HK-2 (cell line): ENCODE results near the gene ZMIZ1.

Experiments used
- DNase-seq: peaks from one replicate; pipeline ENCODE4 v3.0.0-alpha.2; 2018; ENCODE audit not compliant: unreplicated experiment

Gene ZMIZ1

GRCh38 chr10:79247373-79248137, 178.8 kb downstream of the ZMIZ1 start:
- no peak for DNase-seq

GRCh38 chr10:79248341-79249185, 179.8 kb downstream of the ZMIZ1 start:
- no peak for DNase-seq

GRCh38 chr10:79249186-79250121, 180.7 kb downstream of the ZMIZ1 start:
- DNase-seq, result no peak

DNA sequence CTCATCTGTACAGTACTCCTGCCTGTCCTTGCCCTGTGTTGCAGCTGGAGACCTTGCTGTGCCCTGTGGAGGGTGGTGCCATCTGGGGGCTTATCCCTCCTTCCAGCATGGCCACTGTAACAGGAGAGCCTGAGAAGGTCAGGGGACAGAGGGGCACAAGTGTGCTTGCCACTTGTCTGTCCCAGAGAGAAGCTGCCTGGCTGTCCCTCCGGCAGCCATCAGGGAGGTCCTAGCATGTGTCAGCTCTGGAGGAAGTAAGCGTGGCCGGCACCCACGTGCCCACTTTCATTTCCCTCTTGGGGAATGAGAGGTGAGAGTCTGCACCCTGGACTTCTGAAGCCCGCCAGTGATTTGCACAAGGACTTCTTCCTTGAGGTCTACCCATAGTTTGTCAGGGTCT, 181.5 kb downstream of the ZMIZ1 start:
- DNase-seq, result no peak

DNA sequence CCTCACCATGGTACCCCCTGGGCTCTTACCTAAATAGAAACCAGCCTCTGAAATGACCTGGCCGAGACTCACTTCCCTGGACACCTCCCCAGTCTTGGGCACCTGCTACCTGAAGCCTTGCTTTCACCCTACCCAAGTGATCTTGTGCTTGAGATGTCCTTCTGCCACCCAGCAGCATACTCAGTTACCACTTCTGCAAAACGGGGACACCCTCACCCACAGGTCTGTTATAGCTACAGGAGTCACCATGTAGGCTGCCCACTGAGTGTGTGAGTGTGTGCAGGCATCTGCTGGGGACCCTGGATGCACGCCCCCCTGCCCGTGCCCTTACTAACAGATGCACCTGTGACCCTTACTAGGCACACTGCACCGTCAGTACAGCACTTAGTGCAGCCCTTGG, 183.7 kb downstream of the ZMIZ1 start:
- DNase-seq, result no peak

GRCh38 chr10:79252971-79253370, 184.2 kb downstream of the ZMIZ1 start:
- no peak for DNase-seq

GRCh38 chr10:79253704-79254103, 184.9 kb downstream of the ZMIZ1 start:
- DNase-seq, result no peak

DNA sequence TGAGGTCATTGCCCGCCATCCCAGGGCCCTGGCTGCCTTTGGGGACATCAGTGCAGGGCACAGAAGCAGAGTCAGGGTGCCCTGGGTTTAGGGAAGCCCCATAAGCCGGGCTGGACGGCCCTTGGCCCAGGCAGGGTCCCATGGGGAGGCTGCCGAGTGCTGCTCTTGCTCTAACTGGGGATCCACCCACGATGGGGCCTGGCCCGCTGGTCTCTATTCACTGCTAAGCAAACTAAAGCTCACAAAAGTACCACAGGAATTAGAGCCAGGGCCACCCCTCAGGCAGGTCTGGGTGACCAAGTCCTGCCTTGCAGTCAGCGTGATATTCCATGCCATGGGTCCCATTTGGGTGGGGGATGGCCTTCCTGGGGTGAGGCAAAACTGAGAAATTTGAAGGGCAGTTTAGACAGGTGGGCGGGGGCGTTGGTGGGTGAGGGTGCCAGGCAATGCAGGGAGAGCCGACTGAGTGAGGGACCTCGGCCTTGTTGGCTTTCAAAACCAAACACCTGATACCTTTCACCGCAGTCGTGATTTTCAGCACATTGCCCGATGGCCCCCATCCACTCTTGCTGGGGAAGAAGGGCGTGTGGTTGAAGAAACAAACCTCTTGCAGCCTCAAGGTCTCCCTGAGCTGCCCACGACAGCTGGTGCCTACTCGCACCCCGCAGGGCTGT, 185.7 kb downstream of the ZMIZ1 start:
- DNase-seq, result no peak

- DNase-seq, result no peak
Observed at GRCh38 chr10:79255007-79255507, 186.3 kb downstream of the ZMIZ1 start.

DNA sequence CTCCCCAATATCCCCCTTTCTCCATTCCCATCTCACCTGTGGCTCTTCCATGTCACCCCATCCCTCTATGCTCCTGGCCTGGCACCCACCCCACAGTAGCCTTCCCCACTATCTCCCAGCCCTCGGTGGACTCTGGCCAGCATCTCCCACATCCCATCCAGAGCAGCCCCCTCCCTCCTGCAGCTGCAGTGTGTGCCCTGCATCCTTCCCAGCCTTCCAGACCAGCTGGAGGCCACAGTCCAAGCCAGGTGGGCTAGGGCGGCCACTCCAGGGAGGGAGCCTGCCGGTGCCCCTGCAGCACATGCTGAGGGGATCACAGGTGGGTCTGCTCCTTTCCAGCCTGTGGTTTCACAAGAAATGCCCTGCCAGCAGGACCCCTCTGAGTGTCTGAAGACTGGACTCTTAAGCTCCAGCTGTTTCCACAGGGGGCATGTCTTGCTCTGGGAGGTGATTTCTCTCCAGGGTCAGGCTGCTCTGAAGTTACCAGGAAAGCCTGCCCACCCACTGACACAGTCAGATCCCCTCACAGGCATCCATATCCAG, 187.6 kb downstream of the ZMIZ1 start:
- DNase-seq, result no peak

DNA sequence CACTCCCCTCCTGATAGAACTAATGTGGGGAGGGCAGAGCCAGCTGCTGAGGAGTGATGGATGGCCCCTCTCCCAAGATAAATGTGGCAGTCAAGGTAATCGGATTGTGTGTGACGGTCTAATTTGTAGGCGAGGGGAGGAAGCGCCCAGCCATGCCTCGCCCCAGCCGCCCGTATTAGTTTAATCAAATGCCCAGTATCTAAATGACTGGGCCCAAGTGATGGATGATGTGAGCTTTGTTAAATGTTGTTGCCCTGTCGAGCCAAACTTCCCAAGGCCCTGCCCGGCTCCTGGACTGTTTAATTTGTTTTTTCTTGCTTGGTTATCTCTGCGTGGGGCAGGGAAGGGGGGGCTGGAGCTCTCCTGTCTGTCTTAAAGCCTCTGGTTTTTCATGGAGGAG, 190.1 kb downstream of the ZMIZ1 start:
- DNase-seq, result no peak

DNA sequence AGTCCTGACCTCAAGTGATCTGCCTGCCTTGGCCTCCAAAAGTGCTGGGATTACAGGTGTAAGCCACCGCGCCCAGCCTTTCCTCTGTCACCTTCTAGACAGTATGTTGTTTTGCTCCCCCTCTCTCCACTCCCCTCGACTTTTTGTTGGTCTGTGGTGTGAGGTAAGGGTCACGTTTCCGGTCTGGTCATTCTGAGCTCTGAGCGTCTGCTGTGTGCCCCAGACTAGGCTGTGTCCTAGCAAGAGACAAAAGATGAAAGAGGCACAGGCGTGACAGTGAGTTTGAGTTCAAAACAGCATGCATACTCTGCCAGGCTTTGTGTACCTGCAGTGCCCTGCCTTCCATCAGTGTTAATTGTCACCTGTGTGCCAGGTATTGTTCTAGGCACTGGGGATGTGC, 191.1 kb downstream of the ZMIZ1 start:
- DNase-seq, result no peak

DNA sequence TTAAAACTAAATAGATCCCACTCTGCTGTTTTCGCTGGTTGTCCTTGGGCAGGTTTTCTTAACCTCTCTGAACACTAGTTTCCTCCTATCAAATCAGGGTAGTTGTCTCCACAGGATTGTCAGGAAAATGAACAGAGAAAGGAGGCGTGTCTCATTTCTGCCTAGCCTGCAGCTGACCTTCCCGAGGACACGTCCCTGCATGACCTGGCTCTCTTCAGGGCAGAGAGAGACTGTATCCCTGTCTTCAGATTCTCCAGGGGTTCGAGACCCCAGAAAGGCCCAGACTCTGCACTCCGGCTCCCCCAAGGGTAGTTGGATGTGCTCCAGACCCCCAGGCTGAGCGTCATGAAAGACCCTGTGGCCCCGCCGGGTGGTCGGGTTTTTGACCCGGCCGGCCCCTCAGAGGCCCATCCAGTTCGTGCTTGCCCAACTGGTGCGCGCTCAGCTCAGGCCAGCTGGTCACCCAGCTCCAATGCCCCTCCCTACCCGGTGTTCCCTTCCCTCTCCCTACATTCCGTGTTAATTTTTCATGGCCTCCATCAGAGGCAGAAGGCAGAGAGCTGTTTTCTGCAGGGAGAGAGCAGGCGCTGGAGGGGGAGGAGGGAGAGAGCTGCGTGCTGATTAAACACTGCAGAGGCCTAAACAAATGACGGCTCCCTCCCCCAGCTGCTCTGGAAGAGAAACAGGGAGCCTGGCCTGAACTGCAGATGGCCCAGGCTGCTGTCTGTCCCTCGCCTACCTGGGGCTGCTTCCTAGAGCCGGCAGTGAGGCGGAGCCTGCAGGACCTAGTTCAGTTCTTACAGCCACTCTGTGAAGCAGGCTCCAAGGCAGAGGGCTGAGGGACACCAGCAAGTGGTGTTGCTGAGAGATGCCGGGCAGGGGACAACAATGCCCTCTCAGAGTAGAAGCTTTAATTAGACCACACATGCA, 192.3 kb downstream of the ZMIZ1 start:
- DNase-seq, result no peak

- DNase-seq, result no peak
Observed at GRCh38 chr10:79262131-79262530, 193.4 kb downstream of the ZMIZ1 start.

DNA sequence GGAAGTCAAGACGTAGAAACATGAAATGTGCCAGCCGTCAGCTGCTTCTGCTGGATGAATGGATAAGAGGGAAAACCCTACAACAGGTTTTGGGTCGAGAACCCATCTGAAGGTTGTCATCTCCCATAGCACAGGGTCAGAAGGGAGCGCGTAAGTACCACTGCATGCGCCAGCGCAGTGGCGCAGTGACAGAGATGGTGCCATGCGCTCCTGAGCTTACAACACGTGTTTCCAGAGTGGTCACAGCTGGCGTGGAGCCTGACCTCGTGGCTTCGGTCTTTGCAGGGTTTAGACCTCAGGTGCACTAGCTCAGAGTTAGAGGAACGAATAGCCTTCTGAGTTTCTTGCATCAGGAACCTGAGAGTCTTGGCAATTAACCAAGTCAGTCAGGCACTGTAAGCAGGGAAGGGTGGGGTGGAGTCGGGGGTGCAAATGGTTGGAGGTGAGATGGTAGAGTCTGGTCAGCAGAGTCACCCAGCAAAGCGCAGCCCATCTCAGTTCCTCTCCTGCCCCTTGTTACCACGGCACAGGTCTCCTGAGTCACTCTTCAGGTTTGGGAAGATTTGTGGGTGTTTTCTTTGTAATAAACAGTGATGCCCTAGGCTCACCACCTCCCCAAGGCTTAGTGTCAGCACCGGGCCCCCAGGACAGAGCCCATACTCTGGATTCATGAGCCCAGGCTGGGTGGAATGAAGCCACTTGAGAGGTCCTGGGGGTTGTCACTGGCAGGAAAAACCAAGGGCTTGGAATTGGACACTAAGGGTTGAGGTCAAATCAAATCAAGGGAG, 194.4 kb downstream of the ZMIZ1 start:
- no peak for DNase-seq

DNA sequence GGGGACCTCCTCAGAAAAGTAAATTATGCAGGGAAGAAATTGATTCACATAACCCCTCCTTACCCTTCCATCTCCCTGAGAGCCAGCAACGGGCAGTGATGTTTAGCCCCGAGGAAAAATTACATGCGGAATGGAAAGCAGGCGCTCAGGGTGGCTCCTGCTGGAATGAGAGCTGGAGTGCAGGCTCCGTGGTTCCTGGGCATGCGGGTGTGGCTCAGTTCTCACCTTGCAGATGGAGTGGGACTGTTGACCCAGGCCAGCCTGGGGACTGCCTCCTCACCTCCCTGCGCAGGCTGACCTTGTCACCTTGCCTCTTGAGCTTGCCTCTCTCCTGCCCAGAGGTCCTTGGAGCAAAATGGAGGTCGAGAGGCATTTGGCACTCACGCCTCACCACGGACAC, 195.2 kb downstream of the ZMIZ1 start:
- no peak for DNase-seq

DNA sequence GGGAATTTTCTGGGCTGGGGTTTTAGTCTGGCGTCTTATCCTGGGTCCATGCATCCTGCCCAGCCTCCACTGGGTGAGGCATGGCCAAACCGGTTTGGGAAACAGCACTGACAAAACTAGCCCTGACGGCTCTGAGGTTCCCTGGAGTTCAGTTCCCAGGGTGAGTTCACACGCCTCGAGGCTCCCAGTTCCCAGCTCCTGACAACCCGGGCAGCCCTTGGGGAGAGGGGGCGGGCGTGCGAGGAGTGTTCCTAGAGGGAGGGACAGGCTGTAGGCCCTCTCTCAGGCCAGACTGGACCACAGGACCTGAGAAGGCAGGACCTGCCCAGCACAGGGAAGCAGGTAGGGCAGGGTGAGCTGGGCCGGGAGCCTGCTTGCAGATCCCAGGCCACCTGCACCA, 196.2 kb downstream of the ZMIZ1 start:
- DNase-seq, result no peak

GRCh38 chr10:79266084-79266483, 197.3 kb downstream of the ZMIZ1 start:
- DNase-seq, result peak; percentile 22
